ENCODE data around the gene EIF3B.

DNA sequence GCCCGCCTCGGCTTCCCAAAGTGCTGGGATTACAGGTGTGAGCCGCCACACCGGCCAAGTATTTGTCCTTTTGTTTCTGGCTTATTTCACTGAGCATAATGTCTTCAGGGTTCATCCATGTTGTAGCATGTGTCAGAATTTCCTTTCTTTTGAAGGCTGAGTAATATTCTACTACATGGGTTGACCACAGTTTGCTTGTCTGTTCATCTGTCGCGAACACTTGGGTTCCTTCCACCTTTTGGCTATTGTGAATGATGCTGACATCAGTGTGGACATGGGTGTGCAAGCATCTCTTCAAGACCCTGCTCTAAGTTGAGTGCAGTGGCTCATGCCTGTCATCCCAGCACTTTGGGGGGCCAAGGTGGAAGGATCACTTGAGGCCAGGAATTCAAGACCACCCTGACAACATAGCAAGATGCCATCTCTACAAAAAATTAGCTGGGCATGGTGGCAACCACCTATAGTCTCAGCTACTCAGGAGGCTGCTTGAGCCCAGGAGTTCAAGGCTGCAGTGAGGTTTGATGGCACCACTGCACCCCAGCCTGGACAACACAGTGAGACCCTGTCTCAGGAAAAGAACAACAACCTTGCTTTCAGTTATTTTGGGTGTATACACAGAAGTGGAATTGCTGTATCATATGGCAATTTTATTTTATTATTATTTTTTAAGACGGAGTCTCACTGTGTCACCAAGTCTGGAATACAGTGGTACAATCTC, 65.7 kb downstream of the EIF3B start:
- TF ChIP-seq, protein P1, sequence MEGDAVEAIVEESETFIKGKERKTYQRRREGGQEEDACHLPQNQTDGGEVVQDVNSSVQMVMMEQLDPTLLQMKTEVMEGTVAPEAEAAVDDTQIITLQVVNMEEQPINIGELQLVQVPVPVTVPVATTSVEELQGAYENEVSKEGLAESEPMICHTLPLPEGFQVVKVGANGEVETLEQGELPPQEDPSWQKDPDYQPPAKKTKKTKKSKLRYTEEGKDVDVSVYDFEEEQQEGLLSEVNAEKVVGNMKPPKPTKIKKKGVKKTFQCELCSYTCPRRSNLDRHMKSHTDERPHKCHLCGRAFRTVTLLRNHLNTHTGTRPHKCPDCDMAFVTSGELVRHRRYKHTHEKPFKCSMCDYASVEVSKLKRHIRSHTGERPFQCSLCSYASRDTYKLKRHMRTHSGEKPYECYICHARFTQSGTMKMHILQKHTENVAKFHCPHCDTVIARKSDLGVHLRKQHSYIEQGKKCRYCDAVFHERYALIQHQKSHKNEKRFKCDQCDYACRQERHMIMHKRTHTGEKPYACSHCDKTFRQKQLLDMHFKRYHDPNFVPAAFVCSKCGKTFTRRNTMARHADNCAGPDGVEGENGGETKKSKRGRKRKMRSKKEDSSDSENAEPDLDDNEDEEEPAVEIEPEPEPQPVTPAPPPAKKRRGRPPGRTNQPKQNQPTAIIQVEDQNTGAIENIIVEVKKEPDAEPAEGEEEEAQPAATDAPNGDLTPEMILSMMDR (IDR thresholded peaks at IDR 0.05): no peak
- TF ChIP-seq POLR2A (IDR thresholded peaks at IDR 0.05): no peak

Data from testis (tissue), 2 donors.